SK-N-SH treated with all-trans-retinoic acid at 6 μM for 48 hours (cell line): ENCODE data around the gene CAPS2.

Experiments
- ESRRG ChIP-seq: fragments of 250-450 bp; sonication (Bioruptor Pico); IDR thresholded peaks from 2 replicates; pipeline ENCODE4 v1.6.1; 2021; ENCODE audit warnings: mild to moderate bottlenecking
- TOX ChIP-seq: fragments of 250-450 bp; sonication (Bioruptor Pico); IDR thresholded peaks from 2 replicates; pipeline ENCODE4 v1.8.0; 2021; ENCODE audit warnings: mild to moderate bottlenecking, moderate library complexity, borderline replicate concordance

DNA sequence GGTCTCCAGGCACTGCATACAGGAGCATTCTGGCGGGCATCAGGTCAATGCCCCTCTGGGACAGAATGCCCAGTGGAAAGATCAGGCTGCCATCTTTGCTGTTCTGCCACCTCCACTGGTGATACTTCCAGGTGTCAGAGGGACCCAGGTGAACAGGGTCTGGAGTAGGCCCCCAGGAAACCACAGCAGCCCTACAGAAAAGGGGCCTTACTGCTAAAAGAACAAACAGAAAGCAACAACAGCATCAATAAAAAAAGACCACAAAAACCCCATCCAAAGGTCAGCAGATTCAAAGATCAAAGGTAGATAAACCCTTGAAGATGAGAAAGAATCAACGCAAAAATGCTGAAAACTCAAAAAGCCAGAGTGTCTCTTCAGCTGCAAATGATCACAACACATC is 20.3 kb upstream of the CAPS2 start:
- TF ChIP-seq TOX (CRISPR knock-in tag) (no peak), ESRRG (CRISPR knock-in tag) (no peak)
